Neural progenitor cell (in vitro differentiated cells): ENCODE measurements around the gene XYLT1. TPM values are rescaled to one million over a fixed set of nuclear protein-coding genes. Genes with fewer than 3 reads are reported as not detected.

ENCODE experiments used
- DNase-seq: peaks from one replicate; pipeline ENCODE4 v3.0.0-alpha.2; 2016; ENCODE audit warnings: low spot score
- H2AFZ ChIP-seq: fragments of 200-600 bp; sonication (generic); replicated peaks from 2 replicates; pipeline ENCODE4 v1.6.1; 2016; ENCODE audit warnings: antibody characterized with exemption
- H3F3A ChIP-seq: fragments of 200-600 bp; sonication (generic); 2 replicates; pipeline ENCODE4 v1.6.1; 2016; ENCODE audit warnings: antibody characterized with exemption, low read depth
- H3K27ac ChIP-seq: fragments of 200-600 bp; sonication (generic); 2 replicates; pipeline ENCODE4 v1.5.1; 2016; ENCODE audit warnings: mild to moderate bottlenecking
- H3K27me3 ChIP-seq: fragments of 200-600 bp; sonication (generic); 2 replicates; pipeline ENCODE4 v1.6.1; 2016; ENCODE audit warnings: mild to moderate bottlenecking, moderate library complexity
- H3K36me3 ChIP-seq: fragments of 200-600 bp; sonication (generic); 2 replicates; pipeline ENCODE4 v1.5.1; 2016
- H3K4me1 ChIP-seq: fragments of 200-600 bp; sonication (generic); 2 replicates; pipeline ENCODE4 v1.6.1; 2016; ENCODE audit warnings: mixed run types
- H3K4me2 ChIP-seq: fragments of 200-600 bp; sonication (generic); 2 replicates; pipeline ENCODE4 v1.6.1; 2016
- H3K4me3 ChIP-seq: fragments of 200-600 bp; sonication (generic); 2 replicates; pipeline ENCODE4 v1.5.1; 2016
- H3K79me2 ChIP-seq: fragments of 200-600 bp; sonication (generic); 2 replicates; pipeline ENCODE4 v1.6.1; 2016; ENCODE audit warnings: low read depth
- H3K9ac ChIP-seq: fragments of 200-600 bp; sonication (generic); 2 replicates; pipeline ENCODE4 v1.6.1; 2016
- H3K9me3 ChIP-seq: fragments of 200-600 bp; sonication (generic); 2 replicates; pipeline ENCODE4 v1.5.1; 2016; ENCODE audit warnings: low read depth
- H4K20me1 ChIP-seq: fragments of 200-600 bp; sonication (generic); 2 replicates; pipeline ENCODE4 v1.6.1; 2016; ENCODE audit warnings: low read depth
- H3K27ac Mint-ChIP-seq: 3 replicates; pipeline ENCODE4 v1.8.0; 2021; ENCODE audit warnings: mixed read lengths
- H3K27me3 Mint-ChIP-seq: 2 replicates; pipeline ENCODE4 v1.8.0; 2022; ENCODE audit warnings: low read depth, mild to moderate bottlenecking, inconsistent platforms, moderate library complexity, mixed read lengths; ENCODE audit not compliant: insufficient read depth
- H3K36me3 Mint-ChIP-seq: 3 replicates; pipeline ENCODE4 v1.8.0; 2021; ENCODE audit warnings: mixed read lengths
- H3K4me1 Mint-ChIP-seq: 3 replicates; pipeline ENCODE4 v1.8.0; 2021; ENCODE audit warnings: mixed read lengths
- H3K4me3 Mint-ChIP-seq: 3 replicates; pipeline ENCODE4 v1.8.0; 2021; ENCODE audit warnings: mild to moderate bottlenecking, moderate library complexity, mixed read lengths
- H3K9me3 Mint-ChIP-seq: 3 replicates; pipeline ENCODE4 v1.8.0; 2020; ENCODE audit warnings: mixed read lengths
- CTCF ChIP-seq: fragments of 200-600 bp; sonication (generic); IDR thresholded peaks from 2 replicates; pipeline ENCODE4 v1.5.1; 2017; ENCODE audit warnings: antibody characterized with exemption, mild to moderate bottlenecking
- EZH2 ChIP-seq: fragments of 200-600 bp; sonication (generic); IDR thresholded peaks from 2 replicates; pipeline ENCODE4 v1.6.1; 2017; ENCODE audit warnings: antibody characterized with exemption, mild to moderate bottlenecking, moderate library complexity
- EZH2phosphoT487 ChIP-seq: fragments of 200-600 bp; sonication (generic); IDR thresholded peaks from 2 replicates; pipeline ENCODE4 v1.6.1; 2017; ENCODE audit warnings: antibody characterized with exemption
- total RNA-seq: library from RNA; depleted of rRNA; stranded (reverse); fragments of >200 nt; gene quantifications from 2 replicates; pipeline ENCODE4 v1.2.3, GENCODE V29; 2015; ENCODE audit warnings: low replicate concordance

XYLT1 gene
- total RNA-seq, 1 donor from 2014 or later = 5.9 TPM

DNA sequence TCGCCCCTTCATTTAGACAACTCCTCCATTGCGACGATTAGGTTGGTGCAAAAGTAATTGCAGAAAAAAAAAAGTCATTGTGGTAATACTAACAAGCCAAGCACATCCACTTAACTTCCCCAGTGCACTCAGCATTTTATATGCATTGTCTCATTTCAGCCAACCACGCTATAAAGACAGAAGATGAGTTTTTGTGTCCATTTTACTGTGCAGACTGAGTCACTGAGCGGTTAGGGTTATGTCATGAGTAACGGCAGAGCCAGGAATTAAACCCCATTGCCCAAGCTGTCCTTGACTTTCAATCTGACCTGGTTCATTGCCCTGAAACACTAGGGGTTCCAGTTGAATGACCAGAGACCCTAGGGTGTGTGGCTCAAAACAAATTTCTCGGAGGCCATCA lies 218.7 kb downstream of the XYLT1 start:
- Histone ChIP-seq H3K79me2 (no peaks in the 10 kb centered on the region), H3K27me3 (no peaks in the 10 kb centered on the region), H3K4me3 (no peak overlapping the region), H3K9me3 (no peaks in the 10 kb centered on the region), H4K20me1 (no peaks in the 10 kb centered on the region), H3K36me3 (no peaks in the 10 kb centered on the region), H3K27ac (no peak overlapping the region), H3K4me1 (no peaks in the 10 kb centered on the region), H2AFZ (no peak overlapping the region), H3K4me2 (no peak overlapping the region), H3K9ac (no peak overlapping the region), H3F3A (no peaks in the 10 kb centered on the region)
- no peaks in the 10 kb centered on the region for H3K9me3 Mint-ChIP-seq
- no peaks in the 10 kb centered on the region for H3K27me3 Mint-ChIP-seq
- H3K4me1 Mint-ChIP-seq = peaks cover 23% of the 10 kb centered on the region
- H3K27ac Mint-ChIP-seq = no peak overlapping the region
- no peak for TF ChIP-seq EZH2phosphoT487
- TF ChIP-seq EZH2 = no peak
- no peak for TF ChIP-seq CTCF
- no peak overlapping the region for H3K4me3 Mint-ChIP-seq
- DNase-seq = no peak
- peaks cover 4% of the 10 kb centered on the region for H3K36me3 Mint-ChIP-seq

DNA sequence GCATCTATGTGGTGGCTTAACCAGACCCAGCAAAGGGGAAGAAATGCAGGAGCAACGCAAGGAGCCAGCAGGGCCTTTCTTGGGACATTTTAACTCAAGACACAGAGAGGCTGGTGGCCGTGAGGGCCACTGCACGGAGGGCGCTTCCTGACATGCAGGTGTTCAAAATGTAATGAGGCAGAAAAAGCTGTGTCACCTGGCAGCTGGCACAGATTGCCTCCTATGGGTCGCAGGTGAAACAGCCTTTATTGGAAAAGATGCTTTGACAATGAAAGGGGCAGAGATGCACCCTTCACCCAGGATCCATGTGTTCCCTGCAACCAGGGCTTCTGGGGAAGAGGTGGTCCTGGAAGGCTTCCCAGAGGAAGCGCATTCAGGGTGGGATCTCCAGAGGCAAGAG lies 219.3 kb downstream of the XYLT1 start:
- TF ChIP-seq EZH2 (no peak), EZH2phosphoT487 (no peak), CTCF (no peak)
- H3K36me3 ChIP-seq = no peaks in the 10 kb centered on the region
- H2AFZ ChIP-seq = no peak overlapping the region
- H3K9me3 Mint-ChIP-seq = no peaks in the 10 kb centered on the region
- peaks cover 4% of the 10 kb centered on the region for H3K36me3 Mint-ChIP-seq
- H3K27me3 ChIP-seq = no peaks in the 10 kb centered on the region
- H3K4me1 Mint-ChIP-seq = peaks cover 23% of the 10 kb centered on the region
- no peaks in the 10 kb centered on the region for H3F3A ChIP-seq
- H3K4me1 ChIP-seq = no peaks in the 10 kb centered on the region
- no peak for DNase-seq
- no peaks in the 10 kb centered on the region for H3K27me3 Mint-ChIP-seq
- H3K27ac Mint-ChIP-seq = peak overlapping the region; percentile 6
- no peaks in the 10 kb centered on the region for H3K79me2 ChIP-seq
- no peak overlapping the region for H3K9ac ChIP-seq
- no peaks in the 10 kb centered on the region for H4K20me1 ChIP-seq
- H3K4me3 ChIP-seq = no peak overlapping the region
- H3K27ac ChIP-seq = no peak overlapping the region
- no peak overlapping the region for H3K4me3 Mint-ChIP-seq
- no peak overlapping the region for H3K4me2 ChIP-seq
- H3K9me3 ChIP-seq = no peaks in the 10 kb centered on the region

DNA sequence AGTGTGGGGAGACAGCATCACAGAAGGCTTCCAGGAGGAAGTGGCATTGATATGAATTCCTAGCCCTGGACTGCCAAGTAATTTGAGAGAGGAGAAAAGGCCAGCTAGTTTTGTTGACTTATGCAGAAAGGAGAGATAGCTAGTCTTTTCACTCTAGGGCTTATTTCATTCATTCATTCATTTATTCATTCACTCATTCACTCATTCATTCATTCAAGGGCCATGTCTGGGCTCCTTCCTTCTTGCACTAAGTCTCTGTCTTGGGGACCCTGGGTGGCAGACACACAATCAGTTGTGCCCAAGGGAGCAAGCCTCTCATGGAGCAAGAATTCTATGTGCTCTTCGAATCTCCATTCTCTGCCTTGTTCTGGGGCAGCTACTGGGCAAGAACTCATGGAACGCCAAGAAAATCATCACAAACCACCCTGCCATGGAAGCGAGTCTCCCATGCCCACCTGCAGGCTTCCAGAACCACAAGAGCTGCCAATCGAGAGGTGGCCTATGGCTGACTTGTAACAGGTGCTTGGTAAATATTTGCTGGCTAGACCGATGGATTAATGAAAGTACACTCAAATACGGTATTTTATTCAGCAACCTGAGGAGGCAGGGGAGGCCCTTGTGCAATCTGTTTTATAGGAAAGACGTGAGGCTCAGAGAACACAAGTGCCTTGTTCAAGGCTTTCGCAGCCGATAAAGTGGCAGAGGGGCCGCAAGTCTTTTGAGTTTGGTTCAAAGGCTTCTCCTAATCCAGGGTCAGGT lies 223.6 kb downstream of the XYLT1 start:
- Histone ChIP-seq H3K4me2 (no peak overlapping the region), H3K27ac (no peak overlapping the region), H3K27me3 (no peaks in the 10 kb centered on the region), H2AFZ (no peak overlapping the region), H3F3A (no peaks in the 10 kb centered on the region), H3K9me3 (no peaks in the 10 kb centered on the region), H3K36me3 (no peaks in the 10 kb centered on the region), H3K4me3 (no peak overlapping the region), H4K20me1 (peaks cover 5% of the 10 kb centered on the region), H3K79me2 (no peaks in the 10 kb centered on the region), H3K4me1 (peaks cover 9% of the 10 kb centered on the region), H3K9ac (no peak overlapping the region)
- Mint-ChIP-seq H3K4me1 (peaks cover 18% of the 10 kb centered on the region), H3K27me3 (peaks cover 4% of the 10 kb centered on the region), H3K9me3 (no peaks in the 10 kb centered on the region), H3K4me3 (no peak overlapping the region), H3K36me3 (peaks cover 4% of the 10 kb centered on the region), H3K27ac (no peak overlapping the region)
- no peak for DNase-seq
- TF ChIP-seq EZH2phosphoT487 = no peak
- TF ChIP-seq CTCF = no peak
- no peak for TF ChIP-seq EZH2
